ENCODE data around the gene LGALS3BP. TPM values are rescaled to one million over a fixed set of nuclear protein-coding genes. Genes with fewer than 3 reads are reported as not detected.

The LGALS3BP gene
- total RNA-seq, 4 donors from 2014 or later: 193 to 443 (median 390) TPM

DNA sequence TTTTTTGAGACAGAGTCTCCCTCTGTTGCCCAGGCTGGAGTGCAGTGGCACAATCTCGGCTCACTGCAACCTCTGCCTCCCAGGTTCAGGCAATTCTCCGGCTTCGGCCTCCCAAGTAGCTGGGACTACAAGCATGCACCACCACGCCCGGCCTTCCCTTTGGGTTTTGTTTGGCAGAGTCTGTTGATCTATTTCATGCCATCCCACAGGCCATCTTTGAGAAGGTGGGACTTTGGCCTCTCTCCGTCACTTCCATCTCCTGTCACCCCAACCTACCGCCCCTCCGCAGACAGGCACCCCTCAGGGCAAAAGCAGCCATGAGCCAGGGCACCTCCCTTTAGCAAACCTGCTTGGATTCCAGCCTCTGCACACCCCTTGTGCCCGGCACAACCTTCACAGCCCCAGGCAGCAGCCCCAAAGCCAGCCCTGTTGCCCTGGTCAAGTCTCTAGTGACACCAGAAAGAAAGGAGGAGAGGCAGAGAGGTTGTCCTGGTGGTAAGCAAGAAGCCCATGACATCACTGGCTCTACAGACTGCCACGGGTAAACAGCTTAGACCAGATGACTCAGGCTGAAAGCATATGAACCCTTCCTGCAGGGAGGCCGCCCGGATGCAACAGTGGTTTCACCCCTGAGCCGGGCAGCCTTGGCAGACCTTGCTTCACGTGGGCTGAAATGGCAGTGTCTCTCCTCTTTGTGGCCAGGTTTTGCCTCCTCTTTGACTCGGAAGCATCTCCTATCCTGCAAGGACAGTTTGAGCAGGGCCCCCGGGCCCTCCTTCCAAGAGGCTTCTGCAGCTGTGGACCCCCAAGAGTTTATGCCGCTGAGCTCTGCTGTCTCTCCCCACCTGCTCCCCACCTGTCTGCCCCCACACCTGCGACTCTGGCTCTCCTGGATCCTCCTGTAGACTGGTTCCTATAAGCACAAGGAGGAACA lies 46.4 kb downstream of the LGALS3BP start:
- Histone ChIP-seq H3K9me3 (no peaks in the 10 kb centered on the region), H3K27ac (peak overlapping the region; percentile 77 to 94 (median 86)), H3K4me3 (replicated peaks in 1 of 3) (no peak overlapping the region), H3K36me3 (no peaks in the 10 kb centered on the region), H3K27me3 (no peaks in the 10 kb centered on the region), H3K4me1 (peaks cover 14 to 29% of the 10 kb centered on the region in 2 donors)
- intact Hi-C loops (cut with DNase I): no loop called here
- 78 to 84% methylated on average over 16 to 18 of the region's 18 CpGs for WGBS, 2 donors
- TF ChIP-seq CTCF (IDR thresholded peaks at IDR 0.05): no peak
- TF ChIP-seq POLR2A (IDR thresholded peaks at IDR 0.05): no peak
- peak in 1 of 2 donors; percentile 25 for DNase-seq

GRCh38 chr17:78929908-78930775 lies 49.6 kb downstream of the LGALS3BP start:
- 46 to 64% methylated on average over 10 to 11 of the region's 31 CpGs for WGBS, 2 donors
- no peak for TF ChIP-seq POLR2A (IDR thresholded peaks at IDR 0.05)
- peak in 1 of 6 experiments; percentile 8 for TF ChIP-seq CTCF (IDR thresholded peaks at IDR 0.05)
- Histone ChIP-seq H3K9me3 (no peaks in the 10 kb centered on the region), H3K27ac (no peak overlapping the region), H3K4me1 (peaks cover 14 to 37% of the 10 kb centered on the region in 2 donors), H3K36me3 (no peaks in the 10 kb centered on the region), H3K27me3 (no peaks in the 10 kb centered on the region), H3K4me3 (replicated peaks in 1 of 3) (no peak overlapping the region)
- intact Hi-C loops (cut with DNase I): no loop called here
- DNase-seq: peak; percentile 25 to 58

DNA sequence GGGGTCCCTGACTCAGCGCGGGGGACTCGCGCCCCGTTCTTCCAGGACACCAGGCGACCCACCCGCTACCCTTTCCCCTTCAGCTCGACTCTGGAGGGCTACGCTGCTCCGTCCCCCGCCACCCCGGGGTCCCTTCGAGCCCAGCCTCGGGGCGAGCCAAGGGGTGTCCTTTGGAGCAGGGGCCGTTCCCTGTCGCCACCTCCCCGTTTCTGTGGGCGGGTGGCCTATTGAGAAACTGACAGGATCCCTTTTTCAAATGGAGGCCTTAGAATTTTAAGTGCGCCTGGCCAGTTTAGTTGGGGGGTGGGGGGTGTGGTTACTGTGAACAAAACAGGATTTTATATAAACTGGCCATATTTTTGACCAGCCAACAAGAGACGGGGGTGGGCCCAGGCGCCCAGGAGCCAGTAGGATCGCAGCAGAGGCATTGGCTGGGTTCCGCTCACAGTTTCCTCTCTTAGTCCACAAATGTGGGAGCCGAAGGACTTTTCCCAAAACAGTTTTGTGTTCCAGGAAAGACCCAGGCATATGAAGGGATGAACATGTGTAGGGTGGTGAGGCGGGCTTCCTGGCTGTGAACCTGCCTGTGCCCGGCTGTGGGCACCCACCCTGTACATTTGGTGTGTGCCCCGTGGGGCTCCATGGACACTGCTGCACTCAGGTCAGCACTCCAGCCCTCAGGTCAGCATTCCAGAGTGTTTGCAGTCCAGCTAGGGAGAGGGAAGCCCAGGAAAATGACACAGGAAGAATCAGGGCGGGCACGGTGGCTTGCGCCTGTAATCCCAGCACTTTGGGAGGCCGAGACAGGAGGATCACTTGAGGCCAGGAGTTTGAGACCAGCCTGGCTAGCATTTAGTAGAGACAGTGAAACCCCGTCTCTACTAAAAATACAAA lies 53.8 kb downstream of the LGALS3BP start:
- TF ChIP-seq POLR2A (IDR thresholded peaks at IDR 0.05): peak in 1 of 2 donors; percentile 21
- no peak for TF ChIP-seq CTCF (IDR thresholded peaks at IDR 0.05)
- intact Hi-C loops (cut with DNase I): no loop called here
- peaks cover 13 to 35% of the 10 kb centered on the region in 2 donors for H3K4me1 ChIP-seq
- no peaks in the 10 kb centered on the region for H3K27me3 ChIP-seq
- H3K27ac ChIP-seq: peak overlapping the region; percentile 67 to 94 (median 87)
- peak; percentile 49 to 56 for DNase-seq
- no peaks in the 10 kb centered on the region for H3K36me3 ChIP-seq
- H3K9me3 ChIP-seq: no peaks in the 10 kb centered on the region
- WGBS, 2 donors: 46 to 55% methylated on average over 14 to 17 of the region's 33 CpGs
- peak overlapping the region in 1 of 3 donors; percentile 73 for H3K4me3 ChIP-seq (replicated peaks in 1 of 3)

DNA sequence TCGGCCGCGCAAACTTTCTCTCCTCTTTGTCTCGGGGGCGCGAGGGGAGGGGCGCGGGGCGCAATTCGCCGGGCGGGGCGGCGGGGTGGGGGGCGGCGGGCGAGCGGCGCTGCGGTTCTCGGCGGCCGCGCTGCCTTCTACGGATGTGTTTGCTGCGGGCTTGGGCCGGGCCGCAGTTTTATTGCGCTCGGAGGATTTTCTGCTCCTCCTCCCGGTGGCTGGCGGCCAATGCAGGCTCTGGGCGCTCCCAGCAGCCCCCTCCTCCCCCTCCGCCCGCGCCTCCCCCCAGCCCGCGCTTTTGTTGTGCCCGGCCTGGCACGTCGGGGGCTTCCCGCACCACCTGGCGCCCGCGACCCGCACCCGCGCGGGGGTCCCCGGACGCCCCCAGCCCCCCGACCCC lies 54.5 kb downstream of the LGALS3BP start, which contains the start of gene TIMP2:
TIMP2 (minus strand) TSS at position 154 of the 400 bp plus-strand sequence. CDS start 299 bp downstream, outside the sequence.
- peak within 1 kb of the TSS; percentile 67 to 94 (median 87) for H3K27ac ChIP-seq
- no peaks in the 10 kb centered on the region for H3K27me3 ChIP-seq
- peak within 1 kb of the TSS; percentile 6 to 73 (median 25) for H3K4me3 ChIP-seq (replicated peaks in 1 of 3)
- H3K4me1 ChIP-seq: peaks cover 13 to 35% of the 10 kb centered on the region in 2 donors
- no peaks in the 10 kb centered on the region for H3K9me3 ChIP-seq
- TF ChIP-seq POLR2A (IDR thresholded peaks at IDR 0.05) (peak in 1 of 2 donors; percentile 58), CTCF (IDR thresholded peaks at IDR 0.05) (no peak)
- WGBS, 2 donors: 0 to 1% methylated on average over 11 to 18 of the region's 52 CpGs
- peak; percentile 81 to 82 for DNase-seq
- no peaks in the 10 kb centered on the region for H3K36me3 ChIP-seq
- intact Hi-C loops (cut with DNase I): no loop called here
